ENCODE data around the gene CYP11A1.
A peak's percentile ranks its signal among the peaks of the same experiment; 100 is the strongest.

The CYP11A1 gene

DNA sequence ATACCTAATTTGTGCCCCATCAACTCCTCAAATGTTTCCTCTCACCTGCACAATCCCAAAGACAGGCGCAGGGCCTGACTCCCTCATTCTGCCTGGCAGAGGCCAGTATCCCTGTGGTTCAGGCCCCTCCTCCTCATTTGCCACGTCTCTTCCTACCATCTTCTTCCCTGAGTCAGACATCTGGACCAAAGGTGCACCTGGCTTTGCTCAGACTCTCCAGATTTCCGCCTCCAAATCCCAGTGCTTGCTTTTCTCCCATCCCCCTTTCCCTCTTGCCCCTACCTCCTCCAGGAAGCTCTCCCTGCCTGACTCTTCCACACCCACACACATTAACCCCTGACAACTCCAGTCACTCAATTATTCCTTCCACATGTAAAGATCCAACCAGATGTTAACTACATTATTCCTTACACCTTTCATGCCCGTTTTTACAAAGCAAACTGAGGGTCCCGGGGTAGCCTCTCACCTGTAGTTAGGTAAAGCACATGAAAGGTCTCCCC, 46.7 kb upstream of the CYP11A1 start:
- H3K14ac ChIP-seq (ENCODE audit: low read length): no peak overlapping the region
- H3K9me3 ChIP-seq (ENCODE audit: insufficient read depth, low read depth, low read length): no peaks in the 10 kb centered on the region
- H3K18ac ChIP-seq (ENCODE audit: low read length): no peak overlapping the region
- no CpG with 5 or more reads among the region's 5 CpGs for WGBS (ENCODE audit: extremely low coverage, insufficient coverage, insufficient read length)
- no peak overlapping the region for H3K9ac ChIP-seq (ENCODE audit: low read length)
- DNase-seq: peak; percentile 65 to 81
- H3K27ac ChIP-seq (ENCODE audit: low read depth, low read length): no peak overlapping the region
- H4K91ac ChIP-seq (ENCODE audit: low read depth, low read length): peak overlapping the region; percentile 11
- H2AK5ac ChIP-seq (ENCODE audit: low read length): no peak overlapping the region
- H4K8ac ChIP-seq (ENCODE audit: low read depth, low read length): no peak overlapping the region
- peaks cover 25 to 26% of the 10 kb centered on the region in 2 experiments for H3K4me1 ChIP-seq (ENCODE audit: control insufficient read depth in 1 of 2, insufficient read depth in 2 of 2, low read length in 2 of 2)
- no peak overlapping the region for H2BK5ac ChIP-seq (ENCODE audit: low read depth, low read length, poor library complexity)
- no peak overlapping the region for H2AFZ ChIP-seq (ENCODE audit: insufficient read depth, low read length, poor library complexity)
- no peaks in the 10 kb centered on the region for H3K79me2 ChIP-seq (ENCODE audit: control insufficient read depth, insufficient read depth, low read length, poor library complexity)
- H3K36me3 ChIP-seq (ENCODE audit: control insufficient read depth in 1 of 2, insufficient read depth in 2 of 2, low read length in 2 of 2): peaks cover 72 to 79% of the 10 kb centered on the region in 2 experiments
- H3K4me2 ChIP-seq (ENCODE audit: low read length): no peak overlapping the region
- no peak overlapping the region for H2BK120ac ChIP-seq (ENCODE audit: insufficient read depth, low read length, poor library complexity)
- H3K27me3 ChIP-seq (ENCODE audit: insufficient read depth, low read length): no peaks in the 10 kb centered on the region
- peaks cover 12% of the 10 kb centered on the region for H3K79me1 ChIP-seq (ENCODE audit: low read length)
- no peak overlapping the region for H2BK12ac ChIP-seq (ENCODE audit: low read length)
- no peak overlapping the region for H3K4me3 ChIP-seq (ENCODE audit: low read depth, low read length)
- H3K23ac ChIP-seq (ENCODE audit: low read length): no peak overlapping the region
- no peak overlapping the region for H4K12ac ChIP-seq (ENCODE audit: low read depth, low read length)
- no peak overlapping the region for H3K4ac ChIP-seq (ENCODE audit: low read depth, low read length)

DNA sequence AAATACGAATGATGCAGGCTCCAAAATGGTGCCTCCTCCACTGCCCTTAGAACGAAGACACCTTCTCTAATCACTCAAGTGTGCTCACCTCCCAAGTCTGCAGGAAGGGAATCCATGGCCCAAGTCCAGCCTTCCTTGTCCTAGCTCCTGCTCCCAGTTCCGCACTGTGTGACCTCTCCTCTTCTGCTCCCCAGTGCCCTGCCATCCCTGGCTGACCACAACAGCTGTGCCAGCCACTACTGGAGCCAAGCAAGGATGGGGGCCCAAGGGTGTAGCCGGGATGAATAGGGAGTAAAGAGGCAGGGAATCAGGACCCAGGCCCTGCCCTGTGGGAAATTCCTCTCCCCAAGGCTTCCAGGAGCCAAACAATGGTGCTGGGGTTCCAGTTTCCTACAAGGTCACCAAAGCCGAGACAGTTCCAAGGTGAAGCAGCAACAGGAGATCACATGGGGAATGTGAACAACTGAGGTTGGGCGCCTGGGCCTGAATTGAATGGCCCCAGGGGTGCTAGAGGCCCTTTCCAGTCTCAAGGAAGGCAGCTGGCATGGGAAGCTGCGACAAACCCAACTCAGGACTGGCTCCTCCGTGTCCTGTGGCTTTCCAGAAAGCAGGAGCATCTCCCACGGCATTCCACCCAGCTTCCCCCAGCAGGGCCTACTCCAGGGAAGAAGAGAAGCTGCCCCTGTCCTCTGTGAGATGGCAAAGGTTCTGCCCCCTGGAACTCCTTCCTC, 46.1 kb upstream of the CYP11A1 start:
- Histone ChIP-seq H2BK5ac (ENCODE audit: low read depth, low read length, poor library complexity) (no peak overlapping the region), H3K4ac (ENCODE audit: low read depth, low read length) (no peak overlapping the region), H4K12ac (ENCODE audit: low read depth, low read length) (no peak overlapping the region), H3K27ac (ENCODE audit: low read depth, low read length) (no peak overlapping the region), H2BK12ac (ENCODE audit: low read length) (peak overlapping the region; percentile 51), H3K9ac (ENCODE audit: low read length) (no peak overlapping the region), H3K4me1 (ENCODE audit: control insufficient read depth in 1 of 2, insufficient read depth in 2 of 2, low read length in 2 of 2) (peaks cover 19 to 20% of the 10 kb centered on the region in 2 experiments), H3K23ac (ENCODE audit: low read length) (no peak overlapping the region), H2AFZ (ENCODE audit: insufficient read depth, low read length, poor library complexity) (no peak overlapping the region), H3K4me2 (ENCODE audit: low read length) (no peak overlapping the region), H3K4me3 (ENCODE audit: low read depth, low read length) (no peak overlapping the region), H3K79me2 (ENCODE audit: control insufficient read depth, insufficient read depth, low read length, poor library complexity) (no peaks in the 10 kb centered on the region), H3K36me3 (ENCODE audit: control insufficient read depth in 1 of 2, insufficient read depth in 2 of 2, low read length in 2 of 2) (peaks cover 72 to 77% of the 10 kb centered on the region in 2 experiments), H3K14ac (ENCODE audit: low read length) (peak overlapping the region; percentile 21), H4K91ac (ENCODE audit: low read depth, low read length) (no peak overlapping the region), H4K8ac (ENCODE audit: low read depth, low read length) (no peak overlapping the region), H3K18ac (ENCODE audit: low read length) (peak overlapping the region; percentile 47), H2BK120ac (ENCODE audit: insufficient read depth, low read length, poor library complexity) (no peak overlapping the region), H2AK5ac (ENCODE audit: low read length) (peak overlapping the region; percentile 44), H3K9me3 (ENCODE audit: insufficient read depth, low read depth, low read length) (no peaks in the 10 kb centered on the region), H3K79me1 (ENCODE audit: low read length) (peaks cover 6% of the 10 kb centered on the region), H3K27me3 (ENCODE audit: insufficient read depth, low read length) (no peaks in the 10 kb centered on the region)
- no CpG with 5 or more reads among the region's 9 CpGs for WGBS (ENCODE audit: extremely low coverage, insufficient coverage, insufficient read length)
- DNase-seq: no peak

DNA sequence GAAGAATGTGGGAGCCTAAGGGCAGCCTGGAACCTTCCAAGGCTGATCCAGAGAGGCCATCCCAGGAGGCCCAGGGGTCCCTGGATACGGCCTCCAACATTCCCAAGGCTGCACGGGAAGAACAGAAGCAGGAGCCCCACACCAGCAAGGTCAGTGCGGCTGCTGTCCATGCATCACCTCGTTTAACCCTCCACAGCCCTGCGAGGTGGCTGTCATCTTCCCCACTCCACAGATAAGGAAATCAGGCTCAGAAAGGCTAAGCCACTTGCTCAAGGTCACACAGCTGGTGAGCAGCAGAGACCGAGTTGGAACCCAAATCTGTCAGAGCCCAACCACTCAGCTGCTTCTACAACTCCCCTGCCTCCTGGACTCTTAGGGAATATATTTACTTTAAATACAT, 44.7 kb upstream of the CYP11A1 start:
- peaks cover 21 to 27% of the 10 kb centered on the region in 2 experiments for H3K4me1 ChIP-seq (ENCODE audit: control insufficient read depth in 1 of 2, insufficient read depth in 2 of 2, low read length in 2 of 2)
- peak overlapping the region; percentile 16 for H4K8ac ChIP-seq (ENCODE audit: low read depth, low read length)
- peak overlapping the region; percentile 22 for H4K91ac ChIP-seq (ENCODE audit: low read depth, low read length)
- no peak overlapping the region for H2AFZ ChIP-seq (ENCODE audit: insufficient read depth, low read length, poor library complexity)
- H3K27ac ChIP-seq (ENCODE audit: low read depth, low read length): no peak overlapping the region
- no peak overlapping the region for H3K4ac ChIP-seq (ENCODE audit: low read depth, low read length)
- no peak overlapping the region for H3K23ac ChIP-seq (ENCODE audit: low read length)
- peak overlapping the region; percentile 14 for H3K18ac ChIP-seq (ENCODE audit: low read length)
- no peak overlapping the region for H2AK5ac ChIP-seq (ENCODE audit: low read length)
- no CpG with 5 or more reads among the region's 6 CpGs for WGBS (ENCODE audit: extremely low coverage, insufficient coverage, insufficient read length)
- H3K36me3 ChIP-seq (ENCODE audit: control insufficient read depth in 1 of 2, insufficient read depth in 2 of 2, low read length in 2 of 2): peaks cover 62 to 68% of the 10 kb centered on the region in 2 experiments
- DNase-seq: no peak
- no peaks in the 10 kb centered on the region for H3K27me3 ChIP-seq (ENCODE audit: insufficient read depth, low read length)
- H2BK5ac ChIP-seq (ENCODE audit: low read depth, low read length, poor library complexity): no peak overlapping the region
- no peak overlapping the region for H3K14ac ChIP-seq (ENCODE audit: low read length)
- no peaks in the 10 kb centered on the region for H3K79me2 ChIP-seq (ENCODE audit: control insufficient read depth, insufficient read depth, low read length, poor library complexity)
- H3K4me3 ChIP-seq (ENCODE audit: low read depth, low read length): no peak overlapping the region
- H3K79me1 ChIP-seq (ENCODE audit: low read length): peaks cover 10% of the 10 kb centered on the region
- no peak overlapping the region for H3K4me2 ChIP-seq (ENCODE audit: low read length)
- no peak overlapping the region for H3K9ac ChIP-seq (ENCODE audit: low read length)
- no peak overlapping the region for H2BK120ac ChIP-seq (ENCODE audit: insufficient read depth, low read length, poor library complexity)
- no peak overlapping the region for H4K12ac ChIP-seq (ENCODE audit: low read depth, low read length)
- H3K9me3 ChIP-seq (ENCODE audit: insufficient read depth, low read depth, low read length): no peaks in the 10 kb centered on the region
- no peak overlapping the region for H2BK12ac ChIP-seq (ENCODE audit: low read length)

DNA sequence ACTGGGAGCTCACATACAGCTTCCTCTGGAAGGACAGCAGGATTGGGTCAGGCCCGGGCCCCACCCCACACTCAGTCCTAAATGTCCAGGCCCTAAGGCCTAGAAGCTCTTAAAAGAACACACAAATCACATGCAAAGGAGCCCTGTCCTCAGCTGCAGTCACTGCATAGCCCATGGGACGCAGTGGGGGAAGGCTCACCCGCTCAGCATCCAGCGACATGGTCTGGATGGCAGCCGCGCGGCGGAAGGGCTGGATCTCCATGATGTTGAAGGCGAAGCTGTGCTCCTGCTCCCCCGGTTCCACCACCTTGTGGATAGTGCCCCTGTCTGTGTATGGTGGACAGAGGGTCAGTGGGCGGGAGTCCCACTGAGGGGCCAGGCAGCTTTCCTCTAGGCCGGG, 44.2 kb upstream of the CYP11A1 start:
- Histone ChIP-seq H3K27ac (ENCODE audit: low read depth, low read length) (no peak overlapping the region), H3K14ac (ENCODE audit: low read length) (no peak overlapping the region), H3K23ac (ENCODE audit: low read length) (no peak overlapping the region), H3K4me2 (ENCODE audit: low read length) (no peak overlapping the region), H3K27me3 (ENCODE audit: insufficient read depth, low read length) (no peaks in the 10 kb centered on the region), H3K36me3 (ENCODE audit: control insufficient read depth in 1 of 2, insufficient read depth in 2 of 2, low read length in 2 of 2) (peaks cover 57 to 63% of the 10 kb centered on the region in 2 experiments), H2BK120ac (ENCODE audit: insufficient read depth, low read length, poor library complexity) (no peak overlapping the region), H3K4me3 (ENCODE audit: low read depth, low read length) (no peak overlapping the region), H3K4ac (ENCODE audit: low read depth, low read length) (no peak overlapping the region), H4K91ac (ENCODE audit: low read depth, low read length) (no peak overlapping the region), H2BK5ac (ENCODE audit: low read depth, low read length, poor library complexity) (no peak overlapping the region), H2BK12ac (ENCODE audit: low read length) (no peak overlapping the region), H3K9me3 (ENCODE audit: insufficient read depth, low read depth, low read length) (peaks cover under 1% of the 10 kb centered on the region), H4K8ac (ENCODE audit: low read depth, low read length) (peak overlapping the region; percentile 16), H3K79me2 (ENCODE audit: control insufficient read depth, insufficient read depth, low read length, poor library complexity) (no peaks in the 10 kb centered on the region), H3K18ac (ENCODE audit: low read length) (peak overlapping the region; percentile 38), H3K9ac (ENCODE audit: low read length) (no peak overlapping the region), H2AFZ (ENCODE audit: insufficient read depth, low read length, poor library complexity) (no peak overlapping the region), H3K79me1 (ENCODE audit: low read length) (peaks cover 11% of the 10 kb centered on the region), H3K4me1 (ENCODE audit: control insufficient read depth in 1 of 2, insufficient read depth in 2 of 2, low read length in 2 of 2) (peaks cover 25 to 32% of the 10 kb centered on the region in 2 experiments), H2AK5ac (ENCODE audit: low read length) (no peak overlapping the region), H4K12ac (ENCODE audit: low read depth, low read length) (no peak overlapping the region)
- DNase-seq: no peak
- WGBS (ENCODE audit: extremely low coverage, insufficient coverage, insufficient read length): no CpG with 5 or more reads among the region's 12 CpGs

Data from trophoblast cell (in vitro differentiated cells and primary cell).